Naive thymus-derived CD4-positive, alpha-beta T cell (primary cell): Measurements from ENCODE around the gene PPY. TPM values are rescaled to one million over a fixed set of nuclear protein-coding genes. Genes with fewer than 3 reads are reported as not detected.

Experiments
- ATAC-seq: fragments of 150-1000 bp; cut with Tn5 transposase; 2 replicates; pipeline ENCODE4 v1.10.0; 2021; ENCODE audit warnings: mild to moderate bottlenecking, moderate library complexity
- CTCF ChIA-PET: fragments of 350-600 bp; sonication (Branson Sonifier 250); formaldehyde crosslinking; loops from one replicate; lab custom pipeline; 2021; ENCODE audit warnings: antibody characterized with exemption; lab: Charles Lee
- POLR2A ChIA-PET: fragments of 350-600 bp; sonication (Branson Sonifier 250); formaldehyde crosslinking; loops from one replicate; lab custom pipeline; 2021; ENCODE audit warnings: antibody characterized with exemption, inconsistent platforms; lab: Charles Lee
- DNase-seq, 9 donors: peaks; one replicate each; pipeline versions ENCODE4 v3.0.0 to v3.0.0-alpha.2; 2020 to 2022; ENCODE audit warnings: mixed read lengths in 1 of 9
- H3K27ac ChIP-seq: one replicate; pipeline ENCODE4 v1.7.0; 2013; ENCODE audit warnings: mild to moderate bottlenecking, low read depth, low read length, moderate library complexity
- H3K27me3 ChIP-seq, 2 donors: one replicate each; pipeline ENCODE4 v1.7.0; 2013; ENCODE audit warnings: low read length in 2 of 2, mild to moderate bottlenecking in 2 of 2, moderate library complexity in 2 of 2; ENCODE audit not compliant: control insufficient read depth in 2 of 2, insufficient read depth in 2 of 2
- H3K36me3 ChIP-seq, 3 experiments: 1 replicate in 2 of 3; 2 replicates in 1 of 3; pipeline ENCODE4 v1.7.0; 2013; ENCODE audit warnings: low read length in 3 of 3, mild to moderate bottlenecking in 3 of 3, moderate library complexity in 1 of 3; ENCODE audit not compliant: insufficient read depth in 3 of 3, control insufficient read depth in 2 of 3
- H3K4me1 ChIP-seq, 2 donors: one replicate each; pipeline ENCODE4 v1.7.0; 2013; ENCODE audit warnings: low read length in 2 of 2, mild to moderate bottlenecking in 2 of 2, moderate library complexity in 1 of 2; ENCODE audit not compliant: control insufficient read depth in 2 of 2, insufficient read depth in 2 of 2
- H3K4me3 ChIP-seq: 2 replicates; pipeline ENCODE4 v1.7.0; 2013; ENCODE audit warnings: mild to moderate bottlenecking, low read length
- H3K9me3 ChIP-seq, 3 experiments: 1 replicate in 2 of 3; 2 replicates in 1 of 3; pipeline ENCODE4 v1.7.0; 2013; ENCODE audit warnings: low read length in 3 of 3; ENCODE audit not compliant: control insufficient read depth in 2 of 3
- H3K27ac Mint-ChIP-seq, 9 donors: one replicate each; pipeline ENCODE4 v1.8.0; 2020 to 2022; ENCODE audit warnings: mixed read lengths in 9 of 9, mild to moderate bottlenecking in 8 of 9, moderate library complexity in 5 of 9, inconsistent platforms in 2 of 9
- H3K27me3 Mint-ChIP-seq, 5 donors: one replicate each; pipeline ENCODE4 v1.8.0; 2021 to 2022; ENCODE audit warnings: mixed read lengths in 5 of 5, mild to moderate bottlenecking in 1 of 5
- H3K36me3 Mint-ChIP-seq, 5 donors: one replicate each; pipeline ENCODE4 v1.8.0; 2020 to 2022; ENCODE audit warnings: mixed read lengths in 5 of 5, mild to moderate bottlenecking in 3 of 5, inconsistent platforms in 1 of 5
- H3K4me1 Mint-ChIP-seq, 7 donors: one replicate each; pipeline ENCODE4 v1.8.0; 2020 to 2022; ENCODE audit warnings: mixed read lengths in 7 of 7, mild to moderate bottlenecking in 3 of 7, inconsistent platforms in 1 of 7
- H3K4me3 Mint-ChIP-seq, 10 donors: one replicate each; pipeline ENCODE4 v1.8.0; 2020 to 2022; ENCODE audit warnings: mild to moderate bottlenecking in 10 of 10, mixed read lengths in 10 of 10, moderate library complexity in 6 of 10, inconsistent platforms in 2 of 10
- H3K9me3 Mint-ChIP-seq, 11 donors: one replicate each; pipeline ENCODE4 v1.8.0; 2020 to 2022; ENCODE audit warnings: mixed read lengths in 11 of 11, mild to moderate bottlenecking in 4 of 11, inconsistent platforms in 1 of 11, moderate library complexity in 1 of 11
- intact Hi-C, 2 donors: fragments of 100-400 bp; cut with micrococcal nuclease; formaldehyde crosslinking; loops; one replicate each; pipeline ENCODE4 v1.15.1; 2023
- polyA plus RNA-seq, 2 donors: library from polyadenylated mRNA; unstranded; fragments of 300-500 nt; fragmentation: Illumina TruSeq; gene quantifications; one replicate each; pipeline ENCODE4 v1.2.3, GENCODE V29; 2021
- total RNA-seq, 6 experiments: library from RNA in 5 of 6; stranded (reverse) in 5 of 6; gene quantifications; 1 replicate in 5 of 6; 2 replicates in 1 of 6; pipeline ENCODE4 v1.2.3 and lab custom pipeline; 2021 to 2026

PPY gene
- total and polyA plus RNA-seq, 7 experiments from 2014 or later, result not detected

- H3K27ac Mint-ChIP-seq, result peak within 1 kb of the TSS in 8 of 9 donors; percentile 45 to 95 (median 89)
- peaks cover 0 to 6% (median 0%) of the 10 kb centered on the region in 3 experiments for H3K36me3 ChIP-seq
- ATAC-seq (peak; percentile 73), DNase-seq (peak; percentile 28 to 76 (median 68))
- H3K27ac ChIP-seq, result peak within 1 kb of the TSS; percentile 80
- H3K27me3 Mint-ChIP-seq, result peaks cover 0 to 63% (median 5%) of the 10 kb centered on the region in 5 donors
- H3K4me1 ChIP-seq, result peaks cover 17 to 20% of the 10 kb centered on the region in 2 donors
- intact Hi-C loops, result loop anchor here in 1 of 2 donors (1.0 to 2.0 kb wide), 2 partner anchors 10 to 215 kb away; partner anchors contain the start of gene HDAC5
- CTCF ChIA-PET, result interaction anchor here (0.8 to 4.0 kb wide), 7 partner anchors 10 to 134 kb away, joined by 3 to 21 read pairs (median 4); partner anchors contain the start of gene PPY
- POLR2A ChIA-PET, result interaction anchor here (0.5 to 2.9 kb wide), 12 partner anchors 9 to 1519 kb away, joined by 3 to 10 read pairs (median 3); partner anchors contain the start of genes TMEM101 and TMUB2
- peak within 1 kb of the TSS; percentile 70 to 95 (median 89) for H3K4me3 Mint-ChIP-seq
- peaks cover 0 to 3% (median 0%) of the 10 kb centered on the region in 5 donors for H3K36me3 Mint-ChIP-seq
- peak within 1 kb of the TSS; percentile 78 for H3K4me3 ChIP-seq
- no peaks in the 10 kb centered on the region for H3K9me3 Mint-ChIP-seq
- no peaks in the 10 kb centered on the region for H3K9me3 ChIP-seq
- H3K4me1 Mint-ChIP-seq, result peaks cover 0 to 16% (median 12%) of the 10 kb centered on the region in 7 donors
- H3K27me3 ChIP-seq, result peaks cover 0 to 4% of the 10 kb centered on the region in 2 donors
These were observed 34.8 kb downstream of the PPY start, which contains the start of gene MPP2 for GRCh38 chr17:43907425-43907981. Gene MPP2 (minus strand): TSS chr17:43907536. CDS start chr17:43904460, 3,076 bp downstream.

GRCh38 chr17:43906951-43907424 lies 35.3 kb downstream of the PPY start:
- peak; percentile 54 for ATAC-seq
- Histone ChIP-seq H3K27me3 (peaks cover 0 to 4% of the 10 kb centered on the region in 2 donors), H3K27ac (peak overlapping the region; percentile 80), H3K4me1 (peaks cover 17 to 20% of the 10 kb centered on the region in 2 donors), H3K4me3 (peak overlapping the region; percentile 78), H3K36me3 (peaks cover 0 to 6% (median 0%) of the 10 kb centered on the region in 3 experiments), H3K9me3 (no peaks in the 10 kb centered on the region)
- ChIA-PET POLR2A (interaction anchor here (0.5 to 2.9 kb wide), 11 partner anchors 10 to 1519 kb away, joined by 3 to 10 read pairs (median 3); partner anchors contain the start of gene TMUB2), CTCF (interaction anchor here (0.8 to 4.0 kb wide), 4 partner anchors 11 to 135 kb away, joined by 3 to 21 read pairs (median 6); partner anchors contain the start of gene PPY)
- DNase-seq, result peak in 8 of 9 donors; percentile 18 to 52 (median 46)
- Mint-ChIP-seq H3K36me3 (peaks cover 0 to 3% (median 0%) of the 10 kb centered on the region in 5 donors), H3K27ac (peak overlapping the region in 8 of 9 donors; percentile 45 to 95 (median 89)), H3K9me3 (no peaks in the 10 kb centered on the region), H3K27me3 (peaks cover 0 to 63% (median 5%) of the 10 kb centered on the region in 5 donors), H3K4me1 (peaks cover 0 to 16% (median 12%) of the 10 kb centered on the region in 7 donors), H3K4me3 (peak overlapping the region; percentile 70 to 95 (median 89))
- intact Hi-C loops, result loop anchor here in 1 of 2 donors (1.0 to 2.0 kb wide), 2 partner anchors 10 to 216 kb away; partner anchors contain the start of gene HDAC5

GRCh38 chr17:43905985-43906852 lies 36.1 kb downstream of the PPY start:
- Histone ChIP-seq H3K27ac (peak overlapping the region; percentile 80), H3K9me3 (no peaks in the 10 kb centered on the region), H3K4me1 (peaks cover 17 to 22% of the 10 kb centered on the region in 2 donors), H3K27me3 (peaks cover 0 to 4% of the 10 kb centered on the region in 2 donors), H3K4me3 (peak overlapping the region; percentile 78), H3K36me3 (peaks cover 0 to 6% (median 0%) of the 10 kb centered on the region in 3 experiments)
- POLR2A ChIA-PET, result interaction anchor here (0.6 to 2.9 kb wide), 7 partner anchors 10 to 1520 kb away, joined by 3 to 10 read pairs (median 5); no protein-coding TSS in a partner anchor
- CTCF ChIA-PET, result interaction anchor here (1.2 to 4.0 kb wide), 3 partner anchors 12 to 37 kb away, joined by 4 to 21 read pairs (median 4); partner anchors contain the start of gene PPY
- Mint-ChIP-seq H3K27me3 (peaks cover 0 to 66% (median 5%) of the 10 kb centered on the region in 5 donors), H3K36me3 (peaks cover 0 to 3% (median 0%) of the 10 kb centered on the region in 5 donors), H3K27ac (peak overlapping the region in 8 of 9 donors; percentile 45 to 95 (median 89)), H3K9me3 (no peaks in the 10 kb centered on the region), H3K4me3 (peak overlapping the region; percentile 70 to 95 (median 89)), H3K4me1 (peaks cover 3 to 17% (median 14%) of the 10 kb centered on the region in 7 donors)
- DNase-seq (peak in 7 of 9 donors; percentile 34 to 65 (median 42)), ATAC-seq (peak; percentile 72)
- intact Hi-C loops, result loop anchor here in 1 of 2 donors (2.0 kb wide), 1 partner anchor 217 kb away; the partner anchor contains the start of gene HDAC5

- Histone ChIP-seq H3K9me3 (no peaks in the 10 kb centered on the region), H3K27me3 (peaks cover 0 to 4% of the 10 kb centered on the region in 2 donors), H3K36me3 (peaks cover 0 to 6% (median 0%) of the 10 kb centered on the region in 3 experiments), H3K4me3 (no peak overlapping the region), H3K4me1 (peaks cover 17 to 27% of the 10 kb centered on the region in 2 donors), H3K27ac (no peak overlapping the region)
- ChIA-PET CTCF (interaction anchor here (0.6 to 1.2 kb wide), 2 partner anchors 27 to 86 kb away, joined by 4 read pairs; no protein-coding TSS in a partner anchor), POLR2A (interaction anchor here (0.9 to 1.9 kb wide), 2 partner anchors 33 to 280 kb away, joined by 3 to 6 read pairs; no protein-coding TSS in a partner anchor)
- no peak for DNase-seq
- no peaks in the 10 kb centered on the region for H3K9me3 Mint-ChIP-seq
- peaks cover 0 to 3% (median 0%) of the 10 kb centered on the region in 5 donors for H3K36me3 Mint-ChIP-seq
- H3K27me3 Mint-ChIP-seq, result peaks cover 0 to 73% (median 5%) of the 10 kb centered on the region in 5 donors
- intact Hi-C loops, result no loop called here
- no peak for ATAC-seq
- H3K4me3 Mint-ChIP-seq, result peak overlapping the region in 5 of 10 donors; percentile 64 to 94 (median 88)
- H3K27ac Mint-ChIP-seq, result peak overlapping the region in 1 of 9 donors; percentile 38
- H3K4me1 Mint-ChIP-seq, result peaks cover 7 to 24% (median 21%) of the 10 kb centered on the region in 7 donors
These were observed 36.8 kb downstream of the PPY start for GRCh38 chr17:43905400-43905984.

- ATAC-seq (no peak), DNase-seq (no peak)
- H3K4me3 Mint-ChIP-seq, result no peak overlapping the region
- Histone ChIP-seq H3K27me3 (no peaks in the 10 kb centered on the region), H3K36me3 (peaks cover 0 to 4% (median 0%) of the 10 kb centered on the region in 3 experiments), H3K4me3 (no peak overlapping the region), H3K9me3 (no peaks in the 10 kb centered on the region), H3K4me1 (peaks cover 7 to 16% of the 10 kb centered on the region in 2 donors), H3K27ac (no peak overlapping the region)
- no peak overlapping the region for H3K27ac Mint-ChIP-seq
- H3K4me1 Mint-ChIP-seq, result peaks cover 10 to 27% (median 16%) of the 10 kb centered on the region in 7 donors
- peaks cover 0 to 11% (median 0%) of the 10 kb centered on the region in 5 donors for H3K36me3 Mint-ChIP-seq
- H3K9me3 Mint-ChIP-seq, result no peaks in the 10 kb centered on the region
- CTCF ChIA-PET, result interaction anchor here (0.7 to 1.1 kb wide), 3 partner anchors 12 to 222 kb away, joined by 3 read pairs; partner anchors contain the start of gene HDAC5
- intact Hi-C loops, result no loop called here
- peaks cover 0 to 53% (median 5%) of the 10 kb centered on the region in 5 donors for H3K27me3 Mint-ChIP-seq
- POLR2A ChIA-PET, result no interaction called here
These were observed 40.3 kb downstream of the PPY start for GRCh38 chr17:43901861-43902589.
